ENCODE results near the gene CREBZF.

The CREBZF gene

DNA sequence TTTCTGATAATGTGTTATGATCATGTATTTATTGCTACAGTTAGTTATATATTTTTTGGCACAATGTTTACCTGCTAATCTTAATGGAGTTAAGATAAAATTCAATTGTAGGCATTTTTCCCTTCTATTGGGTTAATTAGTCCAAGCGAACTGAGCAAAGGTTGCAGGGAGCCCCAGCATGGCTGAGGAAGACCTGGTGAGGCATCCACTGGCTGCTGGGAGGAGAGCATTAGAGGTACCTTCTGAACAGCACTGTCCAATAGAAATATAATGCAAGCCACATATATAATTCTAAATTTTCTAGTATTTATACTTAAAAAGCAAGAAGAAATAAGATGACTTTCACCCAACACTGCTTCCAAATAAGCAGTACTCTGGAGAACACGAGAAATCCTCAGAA, 17.9 kb downstream of the CREBZF start:
- peaks cover 15% of the 10 kb centered on the region for H3K36me3 ChIP-seq (ENCODE audit: low read depth)
- TF ChIP-seq, protein P1, sequence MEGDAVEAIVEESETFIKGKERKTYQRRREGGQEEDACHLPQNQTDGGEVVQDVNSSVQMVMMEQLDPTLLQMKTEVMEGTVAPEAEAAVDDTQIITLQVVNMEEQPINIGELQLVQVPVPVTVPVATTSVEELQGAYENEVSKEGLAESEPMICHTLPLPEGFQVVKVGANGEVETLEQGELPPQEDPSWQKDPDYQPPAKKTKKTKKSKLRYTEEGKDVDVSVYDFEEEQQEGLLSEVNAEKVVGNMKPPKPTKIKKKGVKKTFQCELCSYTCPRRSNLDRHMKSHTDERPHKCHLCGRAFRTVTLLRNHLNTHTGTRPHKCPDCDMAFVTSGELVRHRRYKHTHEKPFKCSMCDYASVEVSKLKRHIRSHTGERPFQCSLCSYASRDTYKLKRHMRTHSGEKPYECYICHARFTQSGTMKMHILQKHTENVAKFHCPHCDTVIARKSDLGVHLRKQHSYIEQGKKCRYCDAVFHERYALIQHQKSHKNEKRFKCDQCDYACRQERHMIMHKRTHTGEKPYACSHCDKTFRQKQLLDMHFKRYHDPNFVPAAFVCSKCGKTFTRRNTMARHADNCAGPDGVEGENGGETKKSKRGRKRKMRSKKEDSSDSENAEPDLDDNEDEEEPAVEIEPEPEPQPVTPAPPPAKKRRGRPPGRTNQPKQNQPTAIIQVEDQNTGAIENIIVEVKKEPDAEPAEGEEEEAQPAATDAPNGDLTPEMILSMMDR (IDR thresholded peaks at IDR 0.05; ENCODE audit: poor library complexity, severe bottlenecking) = no peak
- ATAC-seq (ENCODE audit: low read depth) (peak; percentile 13; the same call in 2 of the 3 replicates), DNase-seq (ENCODE audit: low spot score) (no peak)
- H3K4me3 ChIP-seq (ENCODE audit: severe bottlenecking) = peak overlapping the region; percentile 42
- peaks cover 2% of the 10 kb centered on the region for H3K4me1 ChIP-seq (ENCODE audit: insufficient read depth, poor library complexity, severe bottlenecking)
- H3K27ac ChIP-seq (ENCODE audit: poor library complexity, severe bottlenecking) = peak overlapping the region; percentile 39
- H3K27me3 ChIP-seq (ENCODE audit: insufficient read depth, poor library complexity, severe bottlenecking) = no peaks in the 10 kb centered on the region
- H3K9me3 ChIP-seq (ENCODE audit: severe bottlenecking) = no peaks in the 10 kb centered on the region

DNA sequence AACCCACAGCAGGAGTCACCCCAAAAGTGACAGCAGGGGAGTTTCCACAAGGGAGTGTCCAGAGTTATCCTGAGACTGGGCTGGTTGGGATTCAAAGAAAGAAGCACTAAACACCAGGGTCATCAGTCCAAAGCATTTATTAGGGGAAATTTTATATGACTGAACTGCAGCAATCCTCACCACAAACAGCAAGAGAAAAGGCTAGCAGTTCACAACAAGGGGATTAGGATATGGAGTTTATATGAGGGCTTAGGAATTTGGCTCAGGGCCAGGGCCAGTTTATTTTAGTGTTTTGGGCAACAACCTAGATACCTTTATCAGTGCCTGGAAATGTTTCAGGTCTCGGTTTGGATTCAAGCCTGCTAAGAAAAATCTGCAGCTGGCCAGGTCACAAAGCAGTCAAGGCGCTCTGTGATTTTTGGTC, 21.7 kb downstream of the CREBZF start:
- no peak for DNase-seq (ENCODE audit: low spot score)
- Histone ChIP-seq H3K27ac (ENCODE audit: poor library complexity, severe bottlenecking) (no peak overlapping the region), H3K36me3 (ENCODE audit: low read depth) (no peaks in the 10 kb centered on the region), H3K27me3 (ENCODE audit: insufficient read depth, poor library complexity, severe bottlenecking) (no peaks in the 10 kb centered on the region), H3K4me3 (ENCODE audit: severe bottlenecking) (no peak overlapping the region), H3K9me3 (ENCODE audit: severe bottlenecking) (no peaks in the 10 kb centered on the region), H3K4me1 (ENCODE audit: insufficient read depth, poor library complexity, severe bottlenecking) (no peaks in the 10 kb centered on the region)
- no peak for ATAC-seq (ENCODE audit: low read depth)
- TF ChIP-seq, protein P1 (IDR thresholded peaks at IDR 0.05; ENCODE audit: poor library complexity, severe bottlenecking) = no peak

DNA sequence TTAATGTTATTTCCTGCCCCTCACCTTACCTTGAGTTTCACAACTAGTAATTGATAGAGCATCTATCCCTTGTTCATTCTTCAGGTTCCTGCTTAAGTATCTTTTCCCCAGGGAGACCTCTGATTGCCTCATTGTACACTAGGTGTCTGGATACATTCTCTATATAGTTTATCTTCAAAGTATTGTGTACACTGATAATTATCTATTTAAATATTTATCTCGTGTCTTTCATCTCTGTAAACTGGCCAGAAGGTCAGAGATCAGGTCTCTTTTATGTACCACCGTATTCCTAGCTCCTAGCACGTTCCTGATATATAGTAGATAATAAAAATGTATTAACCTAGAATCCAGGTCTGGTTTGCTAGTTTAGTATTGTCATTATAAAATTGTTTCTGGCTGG, 30.2 kb downstream of the CREBZF start:
- peaks cover 3% of the 10 kb centered on the region for H3K4me1 ChIP-seq (ENCODE audit: insufficient read depth, poor library complexity, severe bottlenecking)
- ATAC-seq (ENCODE audit: low read depth) (no peak), DNase-seq (ENCODE audit: low spot score) (no peak)
- peaks cover 51% of the 10 kb centered on the region for H3K36me3 ChIP-seq (ENCODE audit: low read depth)
- no peak overlapping the region for H3K27ac ChIP-seq (ENCODE audit: poor library complexity, severe bottlenecking)
- TF ChIP-seq, protein P1 (IDR thresholded peaks at IDR 0.05; ENCODE audit: poor library complexity, severe bottlenecking) = no peak
- no peaks in the 10 kb centered on the region for H3K27me3 ChIP-seq (ENCODE audit: insufficient read depth, poor library complexity, severe bottlenecking)
- H3K9me3 ChIP-seq (ENCODE audit: severe bottlenecking) = no peaks in the 10 kb centered on the region
- H3K4me3 ChIP-seq (ENCODE audit: severe bottlenecking) = no peak overlapping the region

- Histone ChIP-seq H3K36me3 (ENCODE audit: low read depth) (peaks cover 27% of the 10 kb centered on the region), H3K4me1 (ENCODE audit: insufficient read depth, poor library complexity, severe bottlenecking) (peaks cover 10% of the 10 kb centered on the region), H3K4me3 (ENCODE audit: severe bottlenecking) (peak overlapping the region; percentile 61), H3K9me3 (ENCODE audit: severe bottlenecking) (no peaks in the 10 kb centered on the region), H3K27me3 (ENCODE audit: insufficient read depth, poor library complexity, severe bottlenecking) (no peaks in the 10 kb centered on the region), H3K27ac (ENCODE audit: poor library complexity, severe bottlenecking) (peak overlapping the region; percentile 38)
- TF ChIP-seq, protein P1 (IDR thresholded peaks at IDR 0.05; ENCODE audit: poor library complexity, severe bottlenecking) = no peak
- DNase-seq (ENCODE audit: low spot score) = no peak
- peak; percentile 1; the same call in 2 of the 3 replicates for ATAC-seq (ENCODE audit: low read depth)
Observed at GRCh38 chr11:85628771-85629341, 36.1 kb downstream of the CREBZF start.

GRCh38 chr11:85627998-85628770, 36.7 kb downstream of the CREBZF start, which contains the start of gene TMEM126B:
TSS of gene TMEM126B (plus strand) at chr11:85628593. CDS start at chr11:85628608, 15 bp downstream.
- Histone ChIP-seq H3K36me3 (ENCODE audit: low read depth) (peaks cover 23% of the 10 kb centered on the region), H3K27me3 (ENCODE audit: insufficient read depth, poor library complexity, severe bottlenecking) (no peaks in the 10 kb centered on the region), H3K9me3 (ENCODE audit: severe bottlenecking) (no peaks in the 10 kb centered on the region), H3K27ac (ENCODE audit: poor library complexity, severe bottlenecking) (peak within 1 kb of the TSS; percentile 38), H3K4me1 (ENCODE audit: insufficient read depth, poor library complexity, severe bottlenecking) (peaks cover 10% of the 10 kb centered on the region), H3K4me3 (ENCODE audit: severe bottlenecking) (peak within 1 kb of the TSS; percentile 61)
- ATAC-seq (ENCODE audit: low read depth) (peak; percentile 98), DNase-seq (ENCODE audit: low spot score) (peak; percentile 97)
- TF ChIP-seq, protein P1 (IDR thresholded peaks at IDR 0.05; ENCODE audit: poor library complexity, severe bottlenecking) = no peak
